Endothelial cell of umbilical vein (primary cell): ENCODE data around the gene UQCRFS1.

Source experiments
- EZH2 ChIP-seq: IDR thresholded peaks from 2 replicates; pipeline ENCODE4 v1.6.1; 2012; ENCODE audit warnings: borderline replicate concordance, low read depth, mild to moderate bottlenecking, moderate library complexity, low read length, inconsistent platforms; ENCODE audit not compliant: severe bottlenecking
- FOS ChIP-seq: IDR thresholded peaks from 2 replicates; pipeline ENCODE4 v1.6.1; 2011; ENCODE audit warnings: mild to moderate bottlenecking, low read length, moderate library complexity, borderline replicate concordance; ENCODE audit not compliant: insufficient read depth
- GATA2 ChIP-seq: IDR thresholded peaks from 2 replicates; pipeline ENCODE4 v1.7.0; 2011; ENCODE audit warnings: low read depth, mild to moderate bottlenecking, moderate library complexity, mixed read lengths, low read length; ENCODE audit not compliant: insufficient read length, insufficient read depth
- JUN ChIP-seq: IDR thresholded peaks from 2 replicates; pipeline ENCODE4 v1.6.1; 2011; ENCODE audit warnings: borderline replicate concordance, low read depth; ENCODE audit not compliant: insufficient read length, insufficient read depth
- MYC ChIP-seq: IDR thresholded peaks from one replicate; pipeline ENCODE4 v1.6.1; 2011; ENCODE audit warnings: mild to moderate bottlenecking, low read depth, low read length
- POLR2A ChIP-seq: IDR thresholded peaks from 2 replicates; pipeline ENCODE4 v1.6.1; 2012; ENCODE audit warnings: low read depth, mild to moderate bottlenecking, control low read depth, low read length
- POLR2AphosphoS5 ChIP-seq: IDR thresholded peaks from 2 replicates; pipeline ENCODE4 v1.6.1; 2012; ENCODE audit warnings: low read depth, mild to moderate bottlenecking, control low read depth, low read length, moderate library complexity; ENCODE audit not compliant: insufficient read depth
- TF ChIP-seq, protein P1 (sequence below), 2 donors: IDR thresholded peaks; 1 replicate in 1 of 2; 2 replicates in 1 of 2; pipeline ENCODE4 v1.5.1; 2011; ENCODE audit warnings: low read length in 2 of 2, mild to moderate bottlenecking in 2 of 2, moderate library complexity in 2 of 2, control low read depth in 1 of 2, inconsistent platforms in 1 of 2, low read depth in 1 of 2; ENCODE audit not compliant: insufficient read depth in 1 of 2; ENCODE audit errors: extremely low read depth in 1 of 2
- TF ChIP-seq, protein P2 (sequence below): IDR thresholded peaks from 2 replicates; pipeline ENCODE4 v1.6.1; 2011; ENCODE audit not compliant: insufficient read depth, insufficient read length

DNA sequence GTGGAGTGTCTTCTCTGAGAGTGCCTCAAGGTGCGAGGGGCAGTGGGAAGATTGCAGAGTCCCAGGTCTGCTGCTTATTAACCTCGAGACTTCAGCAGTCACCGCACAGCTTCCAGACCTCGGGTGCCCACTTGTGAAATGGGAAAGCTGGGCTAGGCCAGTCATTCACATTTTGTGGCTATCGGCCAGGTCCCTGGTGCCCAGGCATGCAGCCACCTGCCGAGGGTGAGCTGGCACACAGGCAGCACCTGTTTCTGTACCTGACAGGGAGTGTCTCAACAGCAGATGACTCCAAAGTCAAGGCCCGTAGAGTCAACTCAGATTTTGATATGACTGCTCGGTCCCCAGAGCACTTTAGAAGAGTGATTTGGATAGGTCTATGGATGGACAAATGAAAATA, 21.9 kb downstream of the UQCRFS1 start:
- TF ChIP-seq, protein P1, sequence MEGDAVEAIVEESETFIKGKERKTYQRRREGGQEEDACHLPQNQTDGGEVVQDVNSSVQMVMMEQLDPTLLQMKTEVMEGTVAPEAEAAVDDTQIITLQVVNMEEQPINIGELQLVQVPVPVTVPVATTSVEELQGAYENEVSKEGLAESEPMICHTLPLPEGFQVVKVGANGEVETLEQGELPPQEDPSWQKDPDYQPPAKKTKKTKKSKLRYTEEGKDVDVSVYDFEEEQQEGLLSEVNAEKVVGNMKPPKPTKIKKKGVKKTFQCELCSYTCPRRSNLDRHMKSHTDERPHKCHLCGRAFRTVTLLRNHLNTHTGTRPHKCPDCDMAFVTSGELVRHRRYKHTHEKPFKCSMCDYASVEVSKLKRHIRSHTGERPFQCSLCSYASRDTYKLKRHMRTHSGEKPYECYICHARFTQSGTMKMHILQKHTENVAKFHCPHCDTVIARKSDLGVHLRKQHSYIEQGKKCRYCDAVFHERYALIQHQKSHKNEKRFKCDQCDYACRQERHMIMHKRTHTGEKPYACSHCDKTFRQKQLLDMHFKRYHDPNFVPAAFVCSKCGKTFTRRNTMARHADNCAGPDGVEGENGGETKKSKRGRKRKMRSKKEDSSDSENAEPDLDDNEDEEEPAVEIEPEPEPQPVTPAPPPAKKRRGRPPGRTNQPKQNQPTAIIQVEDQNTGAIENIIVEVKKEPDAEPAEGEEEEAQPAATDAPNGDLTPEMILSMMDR (IDR thresholded peaks at IDR 0.05; ENCODE audit: extremely low read depth in 1 of 2, insufficient read depth in 1 of 2, low read depth in 1 of 2, low read length in 2 of 2): no peak
- TF ChIP-seq POLR2A (no peak), POLR2AphosphoS5 (no peak), GATA2 (no peak), MYC (no peak), EZH2 (no peak), JUN (no peak), FOS (no peak)
- TF ChIP-seq, protein P2, sequence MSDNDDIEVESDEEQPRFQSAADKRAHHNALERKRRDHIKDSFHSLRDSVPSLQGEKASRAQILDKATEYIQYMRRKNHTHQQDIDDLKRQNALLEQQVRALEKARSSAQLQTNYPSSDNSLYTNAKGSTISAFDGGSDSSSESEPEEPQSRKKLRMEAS: no peak
